IPS-20b (cell line): ENCODE results near the gene SMAD3.

Source experiments
- H3K27ac ChIP-seq: one replicate; pipeline ENCODE4 v1.5.1; 2013; ENCODE audit warnings: low read length
- H3K27me3 ChIP-seq: 2 replicates; pipeline ENCODE4 v1.6.1; 2013; ENCODE audit warnings: mild to moderate bottlenecking, low read length, inconsistent platforms; ENCODE audit not compliant: insufficient read depth
- H3K36me3 ChIP-seq: 2 replicates; pipeline ENCODE4 v1.6.1; 2013; ENCODE audit warnings: low read depth, mild to moderate bottlenecking, inconsistent platforms, low read length, moderate library complexity; ENCODE audit not compliant: insufficient read depth
- H3K4me1 ChIP-seq: 2 replicates; pipeline ENCODE4 v1.6.1; 2013; ENCODE audit warnings: mild to moderate bottlenecking, control low read depth, inconsistent platforms, low read length, moderate library complexity; ENCODE audit not compliant: insufficient read depth
- H3K4me3 ChIP-seq: 2 replicates; pipeline ENCODE4 v1.5.1; 2013; ENCODE audit warnings: mild to moderate bottlenecking, low read length, inconsistent platforms
- H3K9ac ChIP-seq: 2 replicates; pipeline ENCODE4 v1.6.1; 2013; ENCODE audit warnings: low read depth, mild to moderate bottlenecking, inconsistent platforms, low read length, moderate library complexity
- H3K9me3 ChIP-seq: 2 replicates; pipeline ENCODE4 v1.6.1; 2013; ENCODE audit warnings: mild to moderate bottlenecking, low read depth, low read length, inconsistent platforms; ENCODE audit not compliant: insufficient read depth

Gene SMAD3

DNA sequence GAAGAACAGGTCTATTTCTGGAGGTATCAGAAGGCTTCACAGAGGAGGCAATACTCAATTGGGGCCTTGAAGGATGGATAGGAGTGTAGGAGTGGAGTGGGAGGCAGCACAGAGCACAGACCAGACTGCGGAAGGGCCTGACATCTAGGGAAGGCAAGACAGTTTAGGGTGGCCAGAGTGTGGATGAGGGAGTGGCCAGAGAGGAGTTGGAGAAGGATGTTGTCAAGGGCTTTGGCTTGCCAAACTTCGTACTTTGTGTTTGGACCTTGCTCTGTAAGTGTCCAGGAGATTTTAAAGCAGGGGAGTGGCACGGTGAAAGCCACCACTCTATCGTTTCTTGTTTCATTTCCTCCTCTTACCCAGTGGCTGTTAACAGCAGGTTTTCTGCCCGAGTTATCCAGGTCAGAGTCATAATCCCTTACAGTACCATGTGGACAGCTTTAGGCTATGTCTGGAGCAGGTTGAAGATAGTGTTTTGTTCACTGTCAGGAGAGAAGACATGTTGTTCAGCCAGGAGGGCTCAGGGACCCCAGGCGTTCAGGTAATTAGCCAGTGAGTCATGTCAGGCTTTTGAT, 12.3 kb downstream of the SMAD3 start:
- peaks cover 4% of the 10 kb centered on the region; the same call in 1 of the 2 replicates for H3K9me3 ChIP-seq
- H3K9ac ChIP-seq = no peak overlapping the region
- H3K27ac ChIP-seq = no peak overlapping the region
- no peaks in the 10 kb centered on the region for H3K36me3 ChIP-seq
- no peaks in the 10 kb centered on the region for H3K27me3 ChIP-seq
- H3K4me3 ChIP-seq = no peak overlapping the region
- H3K4me1 ChIP-seq = peaks cover 8% of the 10 kb centered on the region; the same call in 1 of the 2 replicates

DNA sequence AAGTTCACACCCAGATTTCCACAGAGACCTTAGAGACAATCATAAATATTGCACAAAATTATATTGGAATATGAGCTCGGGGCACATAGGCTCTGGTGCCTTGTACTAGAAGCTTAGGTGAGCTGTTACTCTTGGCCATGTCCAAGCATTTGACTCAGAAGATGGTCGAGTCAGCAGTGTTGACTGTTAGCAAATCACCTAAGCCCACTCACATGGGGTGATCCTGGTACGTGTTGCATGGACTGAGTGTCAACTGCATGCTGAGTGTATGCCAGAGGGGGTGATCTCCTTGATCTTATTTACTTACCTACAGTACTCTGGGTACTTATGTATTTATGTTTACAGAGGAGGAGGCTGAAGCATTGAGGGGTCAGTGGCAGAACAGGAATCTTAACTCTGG, 14.0 kb downstream of the SMAD3 start:
- no peak overlapping the region for H3K27ac ChIP-seq
- no peak overlapping the region for H3K9ac ChIP-seq
- peaks cover 8% of the 10 kb centered on the region; the same call in 1 of the 2 replicates for H3K4me1 ChIP-seq
- H3K36me3 ChIP-seq = no peaks in the 10 kb centered on the region
- peaks cover 4% of the 10 kb centered on the region; the same call in 1 of the 2 replicates for H3K9me3 ChIP-seq
- no peak overlapping the region for H3K4me3 ChIP-seq
- no peaks in the 10 kb centered on the region for H3K27me3 ChIP-seq

DNA sequence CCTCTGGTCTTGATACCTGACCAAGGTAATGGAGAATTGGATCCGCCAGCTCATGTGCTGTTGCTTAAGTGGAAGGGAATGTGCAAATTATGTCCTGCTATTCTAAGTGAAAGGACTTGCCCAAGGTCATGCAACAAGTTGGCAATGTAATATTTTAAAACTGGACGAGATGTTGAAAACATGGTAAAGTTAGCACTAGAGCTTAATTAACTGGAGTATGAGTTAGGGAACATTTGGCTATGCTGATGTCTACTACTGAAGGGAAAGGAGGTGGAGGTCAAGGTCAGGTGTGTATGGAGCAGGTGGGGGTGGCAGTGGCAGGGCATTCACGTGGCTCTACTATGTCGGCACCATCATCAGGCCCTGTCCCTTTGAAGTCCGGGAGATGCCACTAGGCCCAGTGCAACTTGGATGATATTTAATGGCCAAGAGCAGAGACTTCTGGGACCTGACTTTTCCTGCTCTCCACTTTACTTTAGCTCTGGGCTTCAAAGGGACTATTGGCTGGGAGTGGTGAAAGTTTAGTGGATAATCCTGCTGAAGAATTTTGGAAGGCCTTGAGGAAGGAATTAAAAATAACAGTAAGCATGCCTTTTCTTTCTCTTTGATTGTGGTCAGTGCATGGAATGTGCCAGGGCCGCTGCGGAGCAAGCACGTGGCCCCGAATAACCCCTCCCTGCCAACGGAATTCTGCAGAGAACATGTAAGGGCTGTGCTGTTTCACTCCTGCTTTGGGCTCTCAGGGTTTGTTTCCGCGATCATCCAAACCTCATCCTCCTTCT, 14.9 kb downstream of the SMAD3 start:
- Histone ChIP-seq H3K9me3 (peaks cover 4% of the 10 kb centered on the region; the same call in 1 of the 2 replicates), H3K27ac (no peak overlapping the region), H3K9ac (no peak overlapping the region), H3K4me3 (no peak overlapping the region), H3K27me3 (no peaks in the 10 kb centered on the region), H3K4me1 (peaks cover 3% of the 10 kb centered on the region; the same call in 1 of the 2 replicates), H3K36me3 (no peaks in the 10 kb centered on the region)

DNA sequence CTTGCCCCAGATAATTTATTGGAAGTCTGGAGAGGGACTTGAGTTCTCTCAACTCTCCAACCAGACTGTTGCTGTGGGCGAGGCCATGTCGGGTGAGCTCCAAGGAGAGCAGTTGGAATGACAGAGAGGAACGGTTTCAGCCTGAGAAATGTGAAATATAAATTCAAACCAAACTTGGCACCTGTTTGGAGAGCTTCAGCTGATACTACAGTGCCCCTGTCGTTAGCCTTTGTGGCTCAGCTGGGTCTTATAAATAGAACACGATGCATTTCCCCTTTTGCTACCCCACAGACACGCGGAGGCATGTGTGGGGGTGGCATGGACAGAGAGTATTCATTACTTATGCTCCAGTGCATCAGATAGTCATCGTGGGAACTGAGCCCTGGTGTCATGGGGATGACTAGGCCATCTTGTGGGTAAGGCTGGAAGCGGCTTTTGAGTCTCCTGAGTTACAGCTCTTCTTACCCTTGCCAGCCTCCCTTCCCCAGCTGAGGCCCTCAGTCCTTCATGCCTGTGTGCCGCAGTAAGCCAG, 15.6 kb downstream of the SMAD3 start:
- no peak overlapping the region for H3K27ac ChIP-seq
- H3K4me1 ChIP-seq = peaks cover 3% of the 10 kb centered on the region; the same call in 1 of the 2 replicates
- H3K27me3 ChIP-seq = no peaks in the 10 kb centered on the region
- no peak overlapping the region for H3K4me3 ChIP-seq
- H3K36me3 ChIP-seq = no peaks in the 10 kb centered on the region
- no peak overlapping the region for H3K9ac ChIP-seq
- peaks cover 4% of the 10 kb centered on the region; the same call in 1 of the 2 replicates for H3K9me3 ChIP-seq

DNA sequence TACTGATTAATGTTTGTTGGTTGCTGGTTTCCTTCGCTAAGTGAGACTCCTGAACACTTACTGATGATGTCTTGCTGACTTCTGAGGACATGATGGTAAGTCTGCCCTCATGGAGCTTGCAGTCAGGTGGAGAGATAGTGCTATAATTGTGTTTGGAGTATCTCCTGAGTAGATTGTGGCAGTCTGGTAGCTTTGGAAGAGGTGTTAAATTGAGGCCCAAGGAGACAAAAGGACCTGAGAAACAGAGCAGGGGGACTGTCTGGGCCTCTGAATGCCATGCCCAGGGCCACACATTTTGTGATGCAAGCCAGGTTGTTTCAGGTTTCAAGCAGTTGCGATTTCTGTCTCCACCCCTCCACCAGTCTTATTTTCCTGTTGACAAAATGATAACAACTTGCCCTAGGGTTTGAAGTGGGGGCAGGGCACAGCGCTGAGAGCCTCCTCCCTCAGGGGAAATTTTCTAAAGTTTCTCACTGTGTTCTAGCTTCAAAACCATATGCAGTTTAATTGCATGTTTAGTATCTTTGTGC, 16.7 kb downstream of the SMAD3 start:
- H3K27me3 ChIP-seq = no peaks in the 10 kb centered on the region
- peaks cover 7% of the 10 kb centered on the region for H3K4me1 ChIP-seq
- H3K9me3 ChIP-seq = peaks cover 4% of the 10 kb centered on the region; the same call in 1 of the 2 replicates
- no peak overlapping the region for H3K27ac ChIP-seq
- no peaks in the 10 kb centered on the region for H3K36me3 ChIP-seq
- H3K4me3 ChIP-seq = no peak overlapping the region
- no peak overlapping the region for H3K9ac ChIP-seq

DNA sequence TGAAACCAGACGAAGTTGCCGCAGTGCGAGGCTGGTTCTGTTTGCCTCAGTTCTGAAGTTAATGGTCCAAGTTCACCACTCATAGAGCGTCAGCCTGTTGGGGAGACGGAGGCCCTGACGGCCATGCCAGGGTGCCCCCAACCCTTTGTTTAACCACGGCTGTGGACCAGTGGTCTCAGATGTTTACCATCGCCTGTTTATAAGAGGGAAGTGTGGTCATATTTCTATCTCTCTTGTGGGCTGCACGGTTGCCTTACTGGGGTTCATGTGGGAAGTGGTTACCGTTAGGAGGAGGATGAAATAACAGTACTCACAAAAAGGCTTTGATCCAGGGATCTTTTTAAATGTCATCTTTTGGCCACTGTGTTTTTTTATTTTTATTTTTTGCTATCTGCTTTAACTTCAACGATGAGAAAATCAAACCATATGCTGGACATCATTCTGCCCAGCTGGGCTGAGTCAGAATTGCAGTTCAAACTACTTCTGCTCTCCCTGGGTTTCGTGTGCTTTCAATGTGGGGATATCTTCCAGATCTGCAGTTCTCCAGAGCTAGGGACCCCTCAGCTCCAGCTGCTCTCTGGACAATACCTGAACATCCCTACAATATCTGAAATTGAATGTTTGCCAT, 17.8 kb downstream of the SMAD3 start:
- Histone ChIP-seq H3K36me3 (no peaks in the 10 kb centered on the region), H3K9me3 (peaks cover 4% of the 10 kb centered on the region; the same call in 1 of the 2 replicates), H3K27ac (no peak overlapping the region), H3K27me3 (no peaks in the 10 kb centered on the region), H3K4me1 (peaks cover 14% of the 10 kb centered on the region), H3K4me3 (no peak overlapping the region), H3K9ac (no peak overlapping the region)

DNA sequence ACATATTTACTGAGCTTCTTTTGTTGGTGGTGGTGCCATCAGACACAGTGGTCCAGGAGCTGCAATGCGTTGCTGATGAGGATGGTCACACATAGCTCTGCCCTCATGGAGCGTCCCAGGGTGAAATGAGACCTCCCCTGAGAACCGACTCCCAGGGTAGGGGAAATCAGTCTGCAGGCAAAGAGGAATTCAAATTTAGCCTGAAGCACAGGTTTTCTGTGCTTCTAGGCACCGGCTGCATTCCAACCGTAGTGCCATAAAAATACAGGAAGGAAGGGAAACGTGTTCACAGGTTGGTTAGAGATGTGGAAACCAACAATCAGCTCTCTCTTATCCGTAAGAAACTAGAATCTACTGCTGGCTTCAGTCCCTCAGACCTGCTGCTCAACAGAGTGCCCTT, 19.2 kb downstream of the SMAD3 start:
- H3K4me1 ChIP-seq = peaks cover 14% of the 10 kb centered on the region
- peaks cover 4% of the 10 kb centered on the region; the same call in 1 of the 2 replicates for H3K9me3 ChIP-seq
- H3K27me3 ChIP-seq = no peaks in the 10 kb centered on the region
- H3K36me3 ChIP-seq = no peaks in the 10 kb centered on the region
- no peak overlapping the region for H3K27ac ChIP-seq
- H3K4me3 ChIP-seq = no peak overlapping the region
- no peak overlapping the region for H3K9ac ChIP-seq

DNA sequence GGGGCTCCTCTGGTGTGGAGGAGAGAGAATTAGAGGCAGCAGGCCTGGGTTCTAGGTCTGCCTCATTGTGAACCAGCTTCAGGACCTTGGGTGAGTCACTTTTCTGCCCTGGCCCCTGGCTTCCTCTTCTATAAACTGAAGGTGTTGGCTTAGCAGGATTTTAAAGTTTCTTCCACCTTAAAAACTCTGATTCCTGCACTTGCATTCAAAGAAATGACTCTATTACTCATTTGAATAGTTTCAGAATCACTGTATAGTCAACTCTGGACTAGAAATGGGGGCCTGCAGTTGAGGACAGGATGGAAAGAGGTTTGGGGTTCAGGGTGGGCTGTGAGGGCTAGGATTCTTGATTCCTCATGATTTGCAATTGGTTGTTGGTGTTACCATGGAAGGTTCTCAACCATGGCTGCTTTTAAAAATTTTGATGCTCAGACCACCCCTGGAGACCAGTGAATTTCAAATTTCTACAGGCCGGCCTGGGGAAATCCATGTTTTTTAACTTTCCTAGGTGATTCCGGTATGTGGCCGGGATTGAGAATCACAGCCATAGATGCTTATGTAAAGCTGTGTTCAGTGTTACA, 19.9 kb downstream of the SMAD3 start:
- Histone ChIP-seq H3K27ac (no peak overlapping the region), H3K9ac (no peak overlapping the region), H3K4me3 (no peak overlapping the region), H3K27me3 (no peaks in the 10 kb centered on the region), H3K36me3 (no peaks in the 10 kb centered on the region), H3K4me1 (peaks cover 14% of the 10 kb centered on the region), H3K9me3 (peaks cover 4% of the 10 kb centered on the region; the same call in 1 of the 2 replicates)

DNA sequence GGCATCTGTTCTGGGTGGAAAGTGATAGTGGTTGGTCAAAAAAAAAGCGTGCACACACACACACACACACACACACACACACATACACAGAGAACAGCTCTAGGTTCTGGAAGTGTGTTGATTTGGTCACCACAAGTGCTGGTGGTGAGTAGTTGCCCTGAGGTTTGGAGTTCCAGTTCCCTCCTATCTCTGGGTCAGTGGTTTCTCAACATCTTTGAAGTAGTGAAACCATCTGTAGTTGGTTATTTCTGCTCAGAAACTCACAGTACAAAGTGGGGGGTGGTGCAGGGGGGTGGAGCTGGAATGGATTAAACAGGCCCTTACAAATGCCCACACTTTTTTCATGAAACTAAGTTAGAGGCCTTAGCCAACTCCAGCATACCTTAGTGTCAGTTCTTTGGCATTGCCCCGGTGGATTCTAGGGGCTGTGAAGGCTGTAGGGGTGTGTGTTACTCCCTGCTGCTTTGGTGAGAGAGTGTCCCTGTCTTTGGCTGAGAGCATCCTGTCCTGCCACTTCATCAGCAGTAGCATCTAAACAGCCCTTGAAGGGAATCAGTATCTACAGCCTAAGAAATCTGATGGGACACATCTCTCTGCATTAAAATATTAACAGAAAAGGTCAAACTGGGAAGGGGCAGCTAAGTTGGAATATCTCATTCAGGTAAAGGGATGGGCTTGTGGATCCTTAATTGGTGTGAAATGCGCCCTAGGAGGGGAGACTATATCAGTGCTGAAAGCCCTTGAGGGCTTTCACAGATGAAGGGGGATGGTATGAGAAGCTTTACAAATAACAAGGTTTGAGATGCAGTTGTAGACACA, 20.6 kb downstream of the SMAD3 start:
- Histone ChIP-seq H3K27ac (no peak overlapping the region), H3K9me3 (peaks cover 4% of the 10 kb centered on the region; the same call in 1 of the 2 replicates), H3K4me1 (peaks cover 19% of the 10 kb centered on the region), H3K4me3 (no peak overlapping the region), H3K9ac (no peak overlapping the region), H3K27me3 (no peaks in the 10 kb centered on the region), H3K36me3 (no peaks in the 10 kb centered on the region)

DNA sequence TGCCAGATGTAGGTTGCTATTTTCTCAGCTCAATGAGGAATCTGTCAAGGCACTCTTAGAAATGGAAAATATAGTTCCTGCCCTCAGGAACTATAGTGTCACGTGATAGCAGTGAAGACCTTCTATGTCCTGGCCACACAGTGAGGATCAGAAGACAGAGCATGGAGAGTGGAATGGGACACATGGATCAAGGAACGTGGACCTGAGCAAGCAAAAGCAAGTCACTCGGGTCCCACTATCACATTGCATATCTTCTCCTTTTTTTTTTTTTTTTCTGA, 21.2 kb downstream of the SMAD3 start:
- Histone ChIP-seq H3K27ac (no peak overlapping the region), H3K9ac (no peak overlapping the region)

More for the DNA sequence above, 21.2 kb downstream of the SMAD3 start:
- Histone ChIP-seq H3K4me1 (peaks cover 25% of the 10 kb centered on the region), H3K36me3 (no peaks in the 10 kb centered on the region), H3K9me3 (peaks cover 4% of the 10 kb centered on the region; the same call in 1 of the 2 replicates), H3K27me3 (no peaks in the 10 kb centered on the region), H3K4me3 (no peak overlapping the region)
